Measurements from ENCODE around the gene CFL1. TPM values are rescaled to one million over a fixed set of nuclear protein-coding genes. Genes with fewer than 3 reads are reported as not detected.

Gene CFL1
- polyA plus RNA-seq, 5 donors = 574 to 838 (median 723) TPM

DNA sequence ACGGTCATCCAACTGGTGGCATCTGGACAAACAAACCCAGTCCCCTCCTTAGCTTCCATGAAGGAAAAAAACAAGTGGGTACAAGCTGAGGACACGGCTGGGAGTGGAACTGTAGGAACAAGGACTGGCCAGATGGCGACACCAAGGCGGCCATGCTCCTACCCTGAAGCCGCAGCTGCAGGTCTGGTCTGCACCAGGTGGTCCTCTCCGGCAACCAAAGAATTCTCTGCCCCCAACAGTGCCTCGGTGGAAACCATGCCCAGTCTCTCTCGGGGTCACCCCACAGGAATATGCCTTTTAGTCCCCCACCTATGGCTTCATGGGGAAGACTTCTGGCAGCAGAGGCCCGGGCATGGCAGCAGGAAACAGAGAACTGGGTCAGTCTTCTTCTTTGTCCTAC is 48.5 kb downstream of the CFL1 start:
- no peak for DNase-seq

DNA sequence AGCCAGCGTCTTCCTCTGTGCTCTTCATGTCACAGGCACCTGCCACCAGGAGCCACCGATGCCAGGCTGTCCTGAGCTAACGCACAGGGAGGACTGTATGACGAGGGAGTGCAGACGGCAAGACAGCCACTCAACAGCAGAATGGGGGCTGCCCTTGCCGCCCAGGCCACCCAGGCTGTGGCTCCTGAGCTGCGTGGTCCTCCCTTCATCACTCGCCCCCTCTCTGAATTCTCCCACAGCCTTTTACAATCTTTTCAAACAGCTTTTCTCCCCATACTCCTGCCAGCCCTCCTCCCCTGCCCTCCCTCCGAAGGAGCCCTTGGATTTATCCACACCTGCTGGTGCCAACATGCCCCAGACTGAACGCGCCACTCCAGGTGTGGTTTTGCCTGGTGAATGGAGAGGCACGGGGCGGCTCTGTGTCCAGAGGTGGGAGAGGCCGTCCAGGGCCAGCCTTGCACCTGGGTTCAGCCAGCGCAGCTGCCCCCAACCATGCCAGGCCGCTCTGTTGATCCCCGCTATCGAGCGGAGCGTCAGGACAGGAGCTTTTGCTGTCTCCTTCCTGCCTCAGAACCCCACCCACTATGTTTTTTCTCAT is 49.1 kb downstream of the CFL1 start:
- no peak for DNase-seq

DNA sequence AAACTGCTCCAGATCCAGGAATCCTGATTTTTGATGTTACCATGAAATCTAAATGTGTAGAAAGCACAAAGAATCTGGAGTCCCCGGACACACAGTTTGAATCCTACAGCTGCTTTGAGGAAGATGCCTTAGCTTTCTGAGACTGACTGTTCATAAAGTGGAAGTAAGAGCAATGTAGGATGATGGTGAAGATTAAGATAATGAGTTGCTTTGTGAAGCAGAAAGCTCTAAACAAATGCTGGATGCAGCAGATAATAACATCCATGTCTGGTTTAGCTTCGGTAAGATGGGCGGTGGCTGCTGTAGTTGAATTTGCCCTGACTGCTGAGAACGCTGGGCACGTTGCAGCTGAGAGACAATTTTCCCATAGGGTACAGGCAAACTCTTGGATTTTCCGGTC is 51.0 kb downstream of the CFL1 start:
- no peak for DNase-seq

Other genes starting within 250 kb of the CFL1 start
- 10 to 100 TPM; 32.5 to 72.7 (median 49.3) TPM for gene MAP3K11, start 244.0 kb downstream of the CFL1 start, polyA plus RNA-seq (ENCODE audit: insufficient read depth in 1 of 5, insufficient read length in 5 of 5, low replicate concordance in 1 of 5)
- gene PCNX3, start 242.4 kb downstream of the CFL1 start, polyA plus RNA-seq (ENCODE audit: insufficient read depth in 1 of 5, insufficient read length in 5 of 5, low replicate concordance in 1 of 5) = 10 to 100 TPM; 15.5 to 35.0 (median 20.9) TPM
- 10 to 100 TPM; 32.6 to 55.0 (median 40.6) TPM for gene SIPA1, start 220.1 kb downstream of the CFL1 start, polyA plus RNA-seq (ENCODE audit: insufficient read depth in 1 of 5, insufficient read length in 5 of 5, low replicate concordance in 1 of 5)
- 10 to 100 TPM; 43.0 to 68.0 (median 53.2) TPM for gene RELA, start 195.3 kb downstream of the CFL1 start, polyA plus RNA-seq (ENCODE audit: insufficient read depth in 1 of 5, insufficient read length in 5 of 5, low replicate concordance in 1 of 5)
- gene KAT5, start 145.9 kb downstream of the CFL1 start, polyA plus RNA-seq (ENCODE audit: insufficient read depth in 1 of 5, insufficient read length in 5 of 5, low replicate concordance in 1 of 5) = 10 to 100 TPM; 52.2 to 68.8 (median 62.9) TPM
- 10 to 100 TPM; 32.4 to 67.8 (median 41.4) TPM for gene RNASEH2C, start 137.4 kb downstream of the CFL1 start, polyA plus RNA-seq (ENCODE audit: insufficient read depth in 1 of 5, insufficient read length in 5 of 5, low replicate concordance in 1 of 5)
- 1 to 10 TPM; 2.2 to 4.2 (median 3.4) TPM for gene AP5B1, start 77.2 kb downstream of the CFL1 start, polyA plus RNA-seq (ENCODE audit: insufficient read depth in 1 of 5, insufficient read length in 5 of 5, low replicate concordance in 1 of 5)
- gene OVOL1, start 71.1 kb downstream of the CFL1 start, polyA plus RNA-seq (ENCODE audit: insufficient read depth in 1 of 5, insufficient read length in 5 of 5, low replicate concordance in 1 of 5) = under 1 TPM; 0.07 to 0.60 (median 0.29) TPM
- 1 to 10 TPM; 1.6 to 5.2 (median 3.1) TPM for gene SNX32, start 24.2 kb downstream of the CFL1 start, polyA plus RNA-seq (ENCODE audit: insufficient read depth in 1 of 5, insufficient read length in 5 of 5, low replicate concordance in 1 of 5)
- gene MUS81, start 2.3 kb upstream of the CFL1 start, polyA plus RNA-seq (ENCODE audit: insufficient read depth in 1 of 5, insufficient read length in 5 of 5, low replicate concordance in 1 of 5) = 10 to 100 TPM; 37.0 to 57.3 (median 48.7) TPM
- gene EFEMP2, start 14.6 kb upstream of the CFL1 start, polyA plus RNA-seq (ENCODE audit: insufficient read depth in 1 of 5, insufficient read length in 5 of 5, low replicate concordance in 1 of 5) = 100 to 1,000 TPM; 107 to 194 (median 144) TPM
- gene CTSW, start 21.7 kb upstream of the CFL1 start, polyA plus RNA-seq (ENCODE audit: insufficient read depth in 1 of 5, insufficient read length in 5 of 5, low replicate concordance in 1 of 5) = 1 to 10 TPM; 2.6 to 6.3 (median 6.1) TPM
- gene FIBP, start 30.3 kb upstream of the CFL1 start, polyA plus RNA-seq (ENCODE audit: insufficient read depth in 1 of 5, insufficient read length in 5 of 5, low replicate concordance in 1 of 5) = 10 to 100 TPM; 72.3 to 87.4 (median 76.5) TPM
- gene CCDC85B, start 32.5 kb upstream of the CFL1 start, polyA plus RNA-seq (ENCODE audit: insufficient read depth in 1 of 5, insufficient read length in 5 of 5, low replicate concordance in 1 of 5) = 10 to 100 TPM; 10.2 to 37.1 (median 11.4) TPM
- under 1 TPM in 3 of 5 donors, not detected in 2; 0.12 to 0.19 (median 0.13) TPM for gene FOSL1, start 42.2 kb upstream of the CFL1 start, polyA plus RNA-seq (ENCODE audit: insufficient read depth in 1 of 5, insufficient read length in 5 of 5, low replicate concordance in 1 of 5)
- gene C11orf68, start 60.9 kb upstream of the CFL1 start, polyA plus RNA-seq (ENCODE audit: insufficient read depth in 1 of 5, insufficient read length in 5 of 5, low replicate concordance in 1 of 5) = 10 to 100 TPM; 29.8 to 44.0 (median 38.6) TPM
- gene DRAP1, start 61.2 kb upstream of the CFL1 start, polyA plus RNA-seq (ENCODE audit: insufficient read depth in 1 of 5, insufficient read length in 5 of 5, low replicate concordance in 1 of 5) = 100 to 1,000 TPM in 1 of 5 donors, 10 to 100 TPM in 4; 66.5 to 143 (median 81.8) TPM
- gene TSGA10IP, start 87.3 kb upstream of the CFL1 start, polyA plus RNA-seq (ENCODE audit: insufficient read depth in 1 of 5, insufficient read length in 5 of 5, low replicate concordance in 1 of 5) = under 1 TPM; 0.21 to 0.62 (median 0.44) TPM
- 10 to 100 TPM; 34.7 to 51.6 (median 40.9) TPM for gene SART1, start 103.6 kb upstream of the CFL1 start, polyA plus RNA-seq (ENCODE audit: insufficient read depth in 1 of 5, insufficient read length in 5 of 5, low replicate concordance in 1 of 5)
- gene EIF1AD, start 144.0 kb upstream of the CFL1 start, polyA plus RNA-seq (ENCODE audit: insufficient read depth in 1 of 5, insufficient read length in 5 of 5, low replicate concordance in 1 of 5) = 10 to 100 TPM; 25.8 to 28.0 (median 26.7) TPM
- 100 to 1,000 TPM; 200 to 305 (median 225) TPM for gene BANF1, start 144.3 kb upstream of the CFL1 start, polyA plus RNA-seq (ENCODE audit: insufficient read depth in 1 of 5, insufficient read length in 5 of 5, low replicate concordance in 1 of 5)
- 1 to 10 TPM in 2 of 5 donors, under 1 TPM in 2, not detected in 1; 0.30 to 1.8 (median 1.1) TPM for gene CST6, start 153.8 kb upstream of the CFL1 start, polyA plus RNA-seq (ENCODE audit: insufficient read depth in 1 of 5, insufficient read length in 5 of 5, low replicate concordance in 1 of 5)
- under 1 TPM in 1 of 5 donors, not detected in 4; 0.11 TPM for gene CATSPER1, start 168.3 kb upstream of the CFL1 start, polyA plus RNA-seq (ENCODE audit: insufficient read depth in 1 of 5, insufficient read length in 5 of 5, low replicate concordance in 1 of 5)
- gene GAL3ST3, start 191.0 kb upstream of the CFL1 start, polyA plus RNA-seq (ENCODE audit: insufficient read depth in 1 of 5, insufficient read length in 5 of 5, low replicate concordance in 1 of 5) = under 1 TPM; 0.18 to 0.24 (median 0.19) TPM
- 100 to 1,000 TPM; 168 to 227 (median 205) TPM for gene SF3B2, start 194.2 kb upstream of the CFL1 start, polyA plus RNA-seq (ENCODE audit: insufficient read depth in 1 of 5, insufficient read length in 5 of 5, low replicate concordance in 1 of 5)
- 10 to 100 TPM; 44.7 to 57.6 (median 49.0) TPM for gene PACS1, start 212.1 kb upstream of the CFL1 start, polyA plus RNA-seq (ENCODE audit: insufficient read depth in 1 of 5, insufficient read length in 5 of 5, low replicate concordance in 1 of 5)

Data from right lung (tissue), 5 donors.